Embryonic facial prominence (tissue), 1 donor: ENCODE measurements around the gene MPPED2.
A peak's percentile ranks its signal among the peaks of the same experiment; 100 is the strongest.

Source experiments
- DNase-seq: peaks from one replicate; pipeline ENCODE4 v3.0.0-alpha.2; 2016; ENCODE audit errors: extremely low spot score

The MPPED2 gene

DNA sequence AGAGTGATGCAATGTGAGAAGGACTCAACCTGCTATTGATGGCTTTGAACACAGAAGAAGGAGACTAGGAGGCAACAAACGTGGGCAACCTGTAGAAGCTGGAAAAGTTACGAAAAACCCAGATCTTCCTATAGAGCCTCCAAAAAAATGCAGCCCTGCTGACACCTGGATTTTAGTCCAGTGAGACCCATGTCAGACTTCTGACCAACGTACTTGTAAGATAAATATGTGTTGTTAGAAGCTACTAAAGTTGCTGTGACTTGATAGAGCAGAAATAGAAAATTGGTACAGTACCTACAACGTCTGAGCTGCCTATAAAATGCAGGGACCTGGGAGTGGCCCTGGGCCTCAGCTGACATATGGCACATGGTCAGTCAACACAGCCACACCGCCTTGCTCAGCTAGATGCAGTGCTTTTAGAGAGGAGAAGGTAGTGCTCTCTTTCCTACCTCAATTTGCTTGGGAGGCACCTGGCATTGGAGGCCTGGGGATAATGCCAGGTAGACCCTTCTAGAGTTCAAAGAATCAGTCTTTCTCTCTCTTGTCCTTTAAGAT, 165.8 kb downstream of the MPPED2 start:
- no peak for DNase-seq

DNA sequence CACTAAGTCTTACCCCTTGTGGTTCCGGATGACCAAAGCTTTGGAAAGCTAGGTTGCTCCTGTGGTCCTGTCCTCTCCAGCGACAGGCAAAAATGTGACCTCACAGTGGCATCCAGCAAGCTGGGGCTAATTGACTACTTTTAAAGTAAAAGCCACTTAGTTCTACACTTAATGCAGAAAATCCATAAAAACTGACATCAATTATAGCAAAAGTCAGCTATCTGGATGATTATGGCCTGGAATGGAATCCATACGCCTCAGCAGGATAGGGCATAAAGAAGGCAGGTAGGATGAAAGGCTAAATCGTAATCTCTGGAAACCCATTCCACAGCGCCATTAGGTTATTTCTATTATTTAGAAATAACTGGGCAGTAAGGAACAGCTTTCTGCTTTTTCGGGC, 171.3 kb downstream of the MPPED2 start:
- DNase-seq, result no peak

DNA sequence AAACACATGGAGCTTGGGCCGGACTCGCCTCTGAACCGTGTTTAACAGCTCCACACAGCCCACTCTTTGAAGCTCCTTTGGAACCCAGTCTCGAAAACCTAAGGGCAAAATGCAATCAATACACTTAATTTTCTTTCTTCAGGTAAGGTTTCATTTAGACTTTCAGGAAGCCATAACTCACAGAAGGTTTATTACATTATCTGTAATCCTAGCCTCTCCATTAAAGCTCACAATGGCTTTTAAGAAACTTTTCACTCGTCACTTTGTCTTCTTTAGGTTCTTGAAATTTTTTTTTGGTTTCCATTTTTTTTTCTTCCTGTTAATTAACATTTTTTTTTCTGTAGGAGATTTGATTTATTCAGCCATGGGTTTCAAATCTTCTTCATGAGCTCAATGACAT, 171.9 kb downstream of the MPPED2 start:
- no peak for DNase-seq

DNA sequence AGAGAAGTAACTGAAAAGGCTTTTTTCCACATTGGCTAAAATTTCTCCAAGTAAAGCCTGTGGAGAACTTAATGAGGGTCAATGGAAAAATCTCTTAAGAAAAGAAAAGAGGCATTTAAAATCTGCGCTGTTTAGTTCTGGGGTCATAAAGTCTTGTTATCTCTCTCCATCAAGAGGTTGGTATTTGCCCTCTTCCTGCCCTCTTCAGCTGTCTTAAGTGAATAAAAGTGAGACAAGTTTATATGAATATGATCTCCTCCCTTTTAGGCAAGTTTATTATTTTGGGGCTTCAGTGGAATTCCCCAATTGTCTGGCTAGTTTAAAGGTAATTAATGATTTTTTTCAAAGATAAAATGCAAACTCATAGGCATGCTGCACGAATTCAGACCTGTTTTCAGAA, 173.6 kb downstream of the MPPED2 start:
- no peak for DNase-seq

DNA sequence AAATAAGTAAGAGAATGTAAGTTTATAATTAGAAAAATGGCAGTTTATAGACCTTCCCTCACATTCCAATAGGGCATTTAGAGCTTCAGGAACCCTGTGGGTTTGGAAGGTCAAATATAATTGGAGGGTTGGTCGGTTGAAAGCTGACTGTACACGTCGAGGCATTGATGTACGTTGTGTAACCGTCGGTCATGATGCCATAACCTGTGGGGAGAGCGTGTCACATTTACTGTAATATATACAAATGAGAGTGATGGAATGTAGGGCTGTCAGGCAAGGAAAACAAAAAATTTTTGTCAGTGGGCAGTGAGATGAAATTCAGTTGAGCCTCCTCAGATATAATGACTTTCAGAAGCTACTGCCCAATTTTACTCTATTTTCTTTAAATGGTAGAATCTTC, 174.8 kb downstream of the MPPED2 start:
- DNase-seq, result no peak

DNA sequence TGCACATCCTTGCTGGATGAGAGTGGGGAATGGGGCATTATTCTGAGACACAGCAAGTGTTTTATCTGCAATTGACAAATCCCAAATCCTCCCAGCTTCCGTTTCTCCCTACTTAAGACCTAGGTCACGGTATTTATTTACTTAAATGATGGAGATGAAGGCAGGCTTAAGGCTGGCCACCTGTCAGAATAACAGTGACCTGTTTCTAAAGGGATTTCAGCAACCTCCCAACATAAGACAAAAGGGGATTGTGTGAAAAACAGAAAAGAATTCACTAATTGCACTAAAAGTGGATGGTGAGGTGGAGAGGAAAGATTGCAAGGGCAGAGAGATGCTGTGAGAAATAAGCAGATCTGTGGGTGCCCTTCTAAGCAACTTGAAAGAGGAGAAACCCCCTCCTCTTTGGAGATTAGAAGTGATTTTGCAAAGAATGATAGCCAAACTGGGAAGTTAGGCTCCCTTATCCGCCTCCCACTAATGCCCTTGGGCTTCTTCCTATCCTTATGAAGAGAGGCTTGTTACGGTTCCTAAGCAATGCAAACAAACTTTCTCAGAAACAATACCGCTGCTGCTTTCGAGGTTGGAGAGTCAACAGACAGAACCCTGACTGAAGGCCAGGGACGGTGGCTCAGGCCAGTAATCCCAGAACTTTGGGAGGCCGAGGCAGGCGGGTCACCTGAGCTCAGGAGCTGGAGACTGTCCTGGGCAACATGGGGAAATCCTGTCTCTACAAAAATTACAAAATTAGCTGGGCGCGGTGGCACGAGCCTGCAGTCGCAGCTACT, 179.0 kb downstream of the MPPED2 start:
- no peak for DNase-seq

DNA sequence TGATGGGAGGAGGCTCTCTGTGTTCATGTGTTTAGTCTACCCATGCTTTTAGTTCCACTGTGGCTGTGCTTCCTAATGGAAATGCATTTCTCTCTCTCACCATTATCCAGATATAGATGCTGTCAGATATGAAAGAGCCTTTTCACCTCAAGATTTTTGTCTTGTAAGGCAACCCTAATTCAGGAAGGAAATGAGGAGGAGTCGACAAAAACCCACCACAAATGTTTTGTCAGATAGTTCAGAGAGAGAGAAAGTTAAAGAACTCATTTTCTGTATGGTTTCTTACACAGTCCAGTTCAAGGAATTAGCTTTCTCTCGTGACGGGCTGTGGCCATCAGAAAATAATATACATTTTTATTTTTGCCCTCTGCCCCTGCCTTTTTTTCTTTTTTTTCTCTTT, 180.8 kb downstream of the MPPED2 start:
- DNase-seq, result no peak

DNA sequence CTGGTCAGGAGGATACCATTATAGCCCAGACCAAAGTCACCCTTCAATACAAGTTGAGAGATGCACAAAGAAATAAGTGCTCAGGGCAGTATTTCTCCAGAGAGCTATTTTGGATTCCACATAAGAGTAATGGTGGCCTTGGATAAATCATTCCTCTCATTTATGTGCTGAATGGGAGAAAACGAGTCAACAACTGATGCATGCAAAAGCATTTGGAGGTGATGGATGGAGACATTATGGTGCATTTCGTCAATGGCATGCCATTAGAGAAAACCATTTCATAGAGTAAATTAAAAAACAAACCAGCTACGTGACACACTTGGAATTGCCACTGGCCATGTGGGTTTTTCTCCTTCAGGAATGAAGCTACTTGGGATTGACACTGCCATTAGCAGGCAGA, 182.0 kb downstream of the MPPED2 start:
- no peak for DNase-seq

DNA sequence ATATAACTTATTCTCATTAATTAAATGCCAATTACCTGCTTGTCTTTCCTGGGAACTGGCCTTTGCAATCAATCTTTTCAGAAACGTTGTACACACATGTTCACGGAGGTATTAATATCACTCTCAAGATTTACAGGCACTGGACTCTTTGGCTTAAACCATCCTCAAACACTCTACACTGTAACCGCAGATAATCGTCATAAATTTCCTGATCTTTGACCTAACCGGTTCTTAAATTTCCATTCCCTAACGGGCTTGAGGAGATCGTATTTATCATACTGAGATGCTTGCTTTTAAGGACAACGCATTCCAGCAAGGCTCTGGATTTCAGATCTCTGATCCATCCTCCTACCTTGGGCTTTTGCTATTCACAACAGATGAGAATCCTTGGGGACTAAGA, 190.4 kb downstream of the MPPED2 start:
- DNase-seq, result no peak

DNA sequence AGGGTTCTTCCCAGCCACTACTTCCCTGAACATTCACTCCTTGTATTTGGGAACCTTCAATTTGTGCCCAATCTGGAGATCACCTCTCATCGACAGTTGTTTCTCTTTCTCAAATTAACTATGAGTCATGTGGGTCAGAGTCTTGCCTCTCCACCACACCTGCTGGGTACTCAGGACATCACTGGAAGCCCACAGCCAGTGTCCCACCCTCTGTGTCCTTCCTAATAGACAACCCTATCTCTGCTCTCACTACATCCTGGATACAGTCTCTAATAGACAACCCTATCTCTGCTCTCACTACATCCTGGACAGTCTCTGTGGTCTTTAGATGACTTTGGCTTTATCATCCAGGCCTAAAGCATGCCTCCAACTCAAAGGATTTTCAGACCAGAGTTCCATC, 193.1 kb downstream of the MPPED2 start:
- no peak for DNase-seq

DNA sequence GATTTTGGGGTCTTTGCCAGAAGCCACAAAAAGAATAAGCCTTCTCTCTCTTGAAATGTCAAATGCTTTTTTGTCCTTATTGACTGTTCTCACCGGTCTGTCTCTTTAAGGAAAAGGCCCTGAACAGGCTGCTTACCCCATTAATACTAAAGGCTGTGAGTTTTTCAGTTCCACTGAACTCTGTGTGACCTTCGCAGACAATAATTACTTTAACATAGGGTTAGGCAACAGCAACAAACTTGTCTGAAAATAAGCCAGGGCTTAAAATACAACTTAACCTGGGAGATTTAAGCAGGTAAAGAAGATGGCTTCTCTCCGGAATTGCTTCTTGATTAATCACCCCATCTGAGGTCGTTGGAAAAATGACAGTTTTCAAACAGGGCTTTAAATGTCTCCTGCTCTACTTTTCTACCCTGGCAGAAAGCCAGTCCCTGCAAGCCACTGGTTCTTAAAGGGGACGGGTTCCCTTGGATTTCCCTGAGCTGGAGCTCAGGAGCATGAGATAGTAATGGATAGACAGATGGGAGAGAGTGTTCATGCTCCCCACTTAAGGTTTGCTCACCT, 193.8 kb downstream of the MPPED2 start:
- DNase-seq, result peak; percentile 6

DNA sequence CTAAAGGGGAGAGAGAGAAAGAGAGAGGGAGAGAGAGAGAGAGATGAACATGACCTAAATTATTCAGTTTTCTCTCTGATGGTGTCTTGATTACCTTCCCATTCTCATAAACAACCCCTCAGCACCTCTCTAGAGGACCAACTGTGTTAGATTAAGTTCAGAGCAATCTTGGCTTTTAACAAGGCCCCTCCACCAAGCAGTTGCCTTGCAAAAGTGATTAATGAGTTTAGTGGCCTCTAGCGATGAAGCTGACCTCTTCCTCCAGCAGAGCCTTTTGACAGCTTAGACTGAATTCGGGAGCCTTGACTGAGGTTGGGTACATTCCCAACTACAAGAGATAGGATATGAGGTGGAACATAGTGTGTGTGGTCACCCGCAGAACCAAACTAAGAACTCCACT, 197.2 kb downstream of the MPPED2 start:
- DNase-seq, result no peak

DNA sequence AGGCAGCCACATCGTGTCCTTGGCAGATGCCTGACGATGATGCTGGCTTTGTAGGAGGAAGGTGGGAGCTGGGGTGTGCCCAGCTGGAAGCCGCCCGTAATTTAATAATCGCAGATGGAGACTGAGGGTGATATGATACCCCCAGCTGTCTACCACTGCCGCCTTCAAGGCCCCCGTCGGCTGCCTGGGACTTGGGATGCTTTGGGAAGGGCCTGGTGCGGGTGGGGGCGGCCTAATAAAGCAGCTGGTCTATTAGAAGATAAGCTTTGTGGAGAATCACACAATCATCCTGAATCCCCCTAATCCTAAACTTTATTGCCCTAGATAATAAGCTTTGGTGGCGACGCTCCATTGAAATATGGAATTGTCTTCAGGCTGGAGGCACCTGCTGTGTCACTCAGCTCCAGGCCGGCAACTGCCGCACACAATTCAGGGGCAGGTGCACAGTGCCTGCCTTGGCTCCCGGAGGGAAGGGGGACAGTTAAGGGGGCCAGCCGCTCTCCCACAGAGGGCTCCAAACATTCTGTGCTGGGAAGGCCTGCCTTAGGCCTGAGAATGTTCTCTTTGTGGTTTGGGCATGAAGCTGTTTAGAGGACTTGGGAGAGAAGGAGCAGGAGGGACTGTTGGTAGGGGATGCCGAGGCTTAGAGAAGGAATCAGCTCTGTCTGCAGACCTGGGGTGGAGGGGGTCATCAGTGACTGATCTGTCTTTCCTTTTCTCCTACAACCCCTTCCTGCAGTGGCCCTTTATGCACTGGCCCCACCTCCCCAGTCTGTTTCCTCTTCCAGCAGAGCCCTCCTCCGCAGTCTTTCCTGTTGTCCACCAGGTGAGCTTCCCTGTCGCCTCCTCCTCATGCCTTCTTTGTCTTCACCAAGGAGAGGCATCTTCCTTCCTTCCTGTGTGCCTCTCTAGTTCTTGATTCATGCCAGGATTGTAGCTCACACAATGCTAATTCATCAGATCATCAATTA, 198.0 kb downstream of the MPPED2 start:
- no peak for DNase-seq

DNA sequence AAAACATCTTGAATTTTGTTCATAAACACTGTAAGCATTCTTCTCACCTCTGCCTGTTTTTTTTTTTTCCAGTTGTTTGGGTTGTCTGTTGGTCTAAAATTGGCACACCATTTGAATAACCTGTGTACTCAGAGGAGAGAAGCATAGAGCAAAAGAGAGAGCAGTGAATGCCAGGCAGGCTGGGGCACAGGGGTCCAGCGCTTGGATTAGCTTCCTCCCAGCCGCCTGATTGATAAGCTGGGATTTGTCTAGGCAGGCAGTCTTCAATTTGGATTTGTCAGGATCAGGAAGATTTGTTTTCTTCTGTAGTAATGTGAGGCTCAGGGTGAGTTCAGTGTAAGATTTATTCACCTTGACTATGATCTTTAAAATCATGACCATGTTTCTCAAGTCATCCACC, 204.3 kb downstream of the MPPED2 start:
- DNase-seq, result no peak

DNA sequence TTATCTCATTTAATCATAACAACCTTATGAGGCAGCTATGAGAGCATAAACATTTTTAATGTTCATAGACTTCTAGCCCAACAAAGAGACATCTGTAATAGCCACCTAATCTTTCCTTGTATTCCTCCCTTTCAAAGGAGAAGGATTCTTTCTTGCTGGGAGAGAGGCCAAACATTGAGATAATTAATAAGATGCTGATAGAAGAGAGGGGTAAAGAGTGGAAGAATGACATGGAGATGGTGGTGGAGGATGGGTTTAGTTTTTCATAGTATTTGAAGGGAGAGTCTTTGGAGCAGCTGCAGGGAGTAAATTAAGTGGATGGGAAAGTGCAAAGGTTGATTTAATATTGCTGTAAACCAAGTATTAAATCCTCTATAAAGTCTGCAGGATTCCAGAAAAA, 205.3 kb downstream of the MPPED2 start:
- DNase-seq, result no peak

DNA sequence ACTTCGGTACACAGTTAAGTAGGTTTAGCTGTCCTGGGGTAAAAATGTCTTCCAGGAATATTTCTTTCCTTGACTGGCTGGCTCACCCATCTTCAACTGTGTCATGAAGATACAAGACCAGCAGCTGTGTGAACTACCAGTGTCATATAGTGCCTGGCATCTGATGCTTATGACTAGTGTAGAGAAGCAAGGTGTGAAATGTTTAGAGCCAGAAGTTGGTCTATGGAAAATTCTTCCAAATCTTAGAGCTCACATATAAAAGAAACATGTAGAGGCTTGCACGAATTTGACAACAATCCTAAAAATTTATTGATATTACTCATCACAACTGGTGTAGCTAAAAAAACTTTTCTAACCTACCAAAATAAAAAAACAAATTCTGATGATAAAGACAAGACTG, 208.8 kb downstream of the MPPED2 start:
- no peak for DNase-seq

DNA sequence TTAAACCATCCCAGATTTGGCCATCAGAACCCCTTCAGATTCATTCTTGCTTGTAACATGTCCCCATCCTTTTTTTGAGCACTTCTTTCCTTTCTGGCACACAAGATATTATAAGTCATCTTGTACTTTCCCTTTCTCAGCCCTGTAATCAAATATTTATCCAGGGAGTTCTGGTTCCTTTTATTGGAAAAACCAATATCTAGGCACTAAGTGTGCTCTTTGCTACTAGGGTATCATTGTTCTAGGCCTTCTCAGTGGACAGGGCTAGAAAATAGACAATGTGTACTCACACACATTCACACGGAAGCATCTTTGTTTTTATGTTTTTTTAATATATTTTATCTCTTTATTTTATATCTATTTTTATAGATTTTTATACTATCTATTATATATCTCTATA, 216.0 kb downstream of the MPPED2 start:
- DNase-seq, result no peak

DNA sequence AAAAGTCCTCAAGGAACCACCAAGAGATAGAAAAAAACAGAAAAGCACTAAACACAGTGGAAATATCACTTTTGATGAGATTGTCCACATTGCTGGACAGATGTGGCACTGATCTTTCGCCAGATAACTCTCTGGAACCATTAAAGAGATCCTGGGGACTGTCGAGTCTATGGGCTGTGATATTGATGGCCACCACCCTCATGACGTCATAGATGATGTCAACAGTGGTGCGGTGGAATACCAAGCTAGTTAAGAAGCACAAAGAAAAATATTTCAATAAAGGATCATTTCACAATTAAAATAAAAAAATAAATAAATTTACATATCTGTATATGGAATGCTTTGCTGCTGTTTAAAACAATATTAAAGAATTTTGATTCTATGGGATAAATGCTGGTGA, 217.8 kb downstream of the MPPED2 start:
- DNase-seq, result no peak

DNA sequence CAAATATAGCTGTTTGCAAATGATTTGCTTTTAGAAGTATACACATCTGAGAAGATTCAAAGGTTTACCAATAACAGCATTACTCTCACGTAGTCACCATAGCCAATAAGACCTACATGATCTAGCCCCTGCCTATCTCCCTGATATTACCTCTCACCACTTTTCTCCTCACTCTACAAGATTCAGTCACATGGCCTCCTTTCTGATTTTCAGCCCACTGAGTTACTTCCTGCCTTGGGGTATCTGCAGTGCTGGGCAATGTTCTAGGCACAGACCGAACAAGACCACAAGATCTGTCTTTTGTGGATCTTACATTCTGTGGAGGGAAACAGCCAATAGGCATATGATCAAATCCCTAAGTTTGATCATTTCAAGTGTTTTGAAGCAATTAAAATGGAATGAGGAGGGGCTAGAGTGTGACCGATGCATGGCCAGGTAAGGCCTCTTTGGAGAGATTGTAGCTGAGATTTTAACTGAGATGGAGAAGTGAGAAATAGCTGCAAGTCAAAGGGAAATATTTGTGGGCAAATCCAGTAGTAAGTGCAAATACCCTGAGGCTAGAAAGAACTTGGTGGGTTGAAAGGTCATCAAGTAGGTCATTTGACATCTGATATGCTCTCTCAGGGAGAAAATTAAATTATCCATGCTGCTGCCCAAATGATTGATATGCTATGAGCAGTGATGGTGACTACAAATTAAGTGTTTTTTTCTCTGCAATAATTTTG, 220.2 kb downstream of the MPPED2 start:
- no peak for DNase-seq

DNA sequence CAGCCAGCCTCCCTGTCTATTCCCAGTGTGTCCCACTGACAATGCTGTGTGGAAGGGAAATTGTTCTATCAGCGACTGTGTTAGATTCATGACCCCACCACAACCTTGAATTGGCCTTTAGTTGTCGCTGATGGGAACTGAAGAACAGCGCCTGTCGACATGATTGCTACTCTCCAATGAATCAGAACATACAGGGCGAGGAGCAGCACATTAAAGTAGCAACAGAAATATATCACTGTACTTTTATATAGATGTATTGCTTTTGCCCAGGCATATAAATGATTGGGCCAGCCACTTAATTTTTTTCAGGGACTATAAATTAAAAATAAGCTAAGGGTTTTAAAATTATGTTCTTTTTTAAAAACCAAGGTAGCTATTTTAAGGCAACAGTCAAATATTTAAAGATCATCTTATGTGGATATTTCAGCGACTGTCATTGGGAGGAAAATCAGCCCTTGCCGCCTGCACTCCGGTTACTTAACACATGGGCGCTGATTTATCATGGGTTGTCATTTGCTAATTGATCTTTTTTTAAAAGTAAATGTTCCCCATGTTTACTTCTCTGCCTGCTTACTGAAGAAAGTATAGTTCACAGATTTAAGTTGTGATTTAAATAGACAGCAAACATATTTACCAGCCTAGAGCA, 221.2 kb downstream of the MPPED2 start:
- no peak for DNase-seq

DNA sequence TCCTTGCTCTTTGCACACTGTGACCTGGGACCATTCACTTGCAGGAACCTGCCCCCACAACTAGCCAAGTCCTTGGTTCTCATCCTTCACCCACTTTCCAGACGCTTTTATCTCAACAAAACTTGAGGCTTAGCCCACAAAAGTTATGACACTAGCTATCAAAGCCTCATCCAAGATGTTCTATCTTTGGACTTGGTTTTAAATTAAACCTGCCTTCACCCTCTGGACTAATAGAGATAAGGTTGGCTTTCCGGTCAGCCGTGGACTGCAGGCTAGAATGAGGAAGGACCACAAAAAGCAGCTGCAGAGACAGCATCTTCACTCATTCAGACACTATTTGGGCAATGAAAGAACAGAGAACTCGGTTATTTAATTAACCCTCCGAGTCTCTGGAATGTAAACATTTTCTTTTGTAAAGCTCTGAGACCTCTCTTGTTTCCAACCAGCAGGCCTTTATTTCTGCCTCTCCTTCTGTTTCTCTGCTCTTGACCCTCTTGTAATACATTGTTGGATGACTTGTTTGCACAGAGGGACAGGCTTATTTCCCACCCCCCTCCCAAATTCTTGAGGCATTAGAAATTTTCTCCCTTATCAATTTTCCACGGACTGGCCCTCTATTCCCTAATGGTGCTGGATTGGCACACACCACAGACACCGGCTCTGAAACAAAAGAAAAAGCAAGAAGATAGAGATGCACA, 221.9 kb downstream of the MPPED2 start:
- no peak for DNase-seq
